ENCODE results near the gene C2CD4D.

The C2CD4D gene

GRCh38 chr1:151832318-151832980, 7.2 kb downstream of the C2CD4D start:
- DNase-seq = no peak

GRCh38 chr1:151831605-151832004, 8.0 kb downstream of the C2CD4D start, which contains the start of gene RORC:
Gene RORC (minus strand): TSS chr1:151831802. CDS start chr1:151831764, 38 bp downstream.
- DNase-seq = no peak

- no peak for DNase-seq
These were observed 8.4 kb downstream of the C2CD4D start for GRCh38 chr1:151831256-151831591.

GRCh38 chr1:151830055-151830454, 9.6 kb downstream of the C2CD4D start:
- no peak for DNase-seq

- DNase-seq = no peak
These were observed 10.1 kb downstream of the C2CD4D start for GRCh38 chr1:151829352-151830046.

- peak; percentile 17 for DNase-seq
These were observed 10.7 kb downstream of the C2CD4D start for GRCh38 chr1:151828921-151829320.

GRCh38 chr1:151827853-151828252, 11.8 kb downstream of the C2CD4D start:
- no peak for DNase-seq

- no peak for DNase-seq
These were observed 13.6 kb downstream of the C2CD4D start for GRCh38 chr1:151825751-151826660.

- no peak for DNase-seq
These were observed 14.4 kb downstream of the C2CD4D start for GRCh38 chr1:151825204-151825603.

GRCh38 chr1:151823175-151823574, 16.4 kb downstream of the C2CD4D start:
- no peak for DNase-seq

- DNase-seq = no peak
These were observed 17.2 kb downstream of the C2CD4D start for GRCh38 chr1:151822404-151822803.

GRCh38 chr1:151820940-151821339, 18.7 kb downstream of the C2CD4D start:
- no peak for DNase-seq

GRCh38 chr1:151819976-151820623, 19.5 kb downstream of the C2CD4D start:
- DNase-seq = no peak

GRCh38 chr1:151819227-151819835, 20.3 kb downstream of the C2CD4D start:
- no peak for DNase-seq

- DNase-seq = no peak
These were observed 22.3 kb downstream of the C2CD4D start for GRCh38 chr1:151817353-151817730.

- no peak for DNase-seq
These were observed 22.9 kb downstream of the C2CD4D start for GRCh38 chr1:151816548-151817352.

GRCh38 chr1:151815716-151816327, 23.8 kb downstream of the C2CD4D start:
- DNase-seq = no peak

GRCh38 chr1:151814971-151815545, 24.6 kb downstream of the C2CD4D start:
- no peak for DNase-seq

GRCh38 chr1:151814426-151814825, 25.2 kb downstream of the C2CD4D start:
- no peak for DNase-seq

- DNase-seq = no peak
These were observed 26.2 kb downstream of the C2CD4D start for GRCh38 chr1:151813271-151813977.

All from fibroblast of skin of right quadriceps (primary cell).